ENCODE data around the gene DPM3.
"Not testable (repeated sequence)": the region's sequence is repeated elsewhere in the genome, so short reads cannot be mapped to it uniquely, and the experiment has no call there.

DPM3 gene

DNA sequence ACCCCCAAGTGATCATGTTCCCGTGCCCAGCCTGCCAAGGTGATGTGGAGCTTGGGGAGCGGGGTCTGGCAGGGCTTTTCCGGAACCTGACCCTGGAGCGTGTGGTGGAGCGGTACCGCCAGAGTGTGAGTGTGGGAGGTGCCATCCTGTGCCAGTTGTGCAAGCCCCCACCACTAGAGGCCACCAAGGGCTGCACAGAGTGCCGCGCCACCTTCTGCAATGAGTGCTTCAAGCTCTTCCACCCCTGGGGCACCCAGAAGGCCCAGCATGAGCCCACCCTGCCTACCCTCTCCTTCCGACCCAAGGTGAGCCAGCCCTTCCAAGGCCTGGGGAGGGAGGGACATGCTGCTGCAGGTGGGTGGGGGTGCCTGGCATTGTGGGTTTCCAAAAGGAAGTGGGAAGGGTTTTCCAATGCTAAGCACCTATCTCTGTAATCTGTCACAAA lies 35.6 kb upstream of the DPM3 start:
- no peak overlapping the region for H3K4me3 ChIP-seq (ENCODE audit: low read depth, low read length)

DNA sequence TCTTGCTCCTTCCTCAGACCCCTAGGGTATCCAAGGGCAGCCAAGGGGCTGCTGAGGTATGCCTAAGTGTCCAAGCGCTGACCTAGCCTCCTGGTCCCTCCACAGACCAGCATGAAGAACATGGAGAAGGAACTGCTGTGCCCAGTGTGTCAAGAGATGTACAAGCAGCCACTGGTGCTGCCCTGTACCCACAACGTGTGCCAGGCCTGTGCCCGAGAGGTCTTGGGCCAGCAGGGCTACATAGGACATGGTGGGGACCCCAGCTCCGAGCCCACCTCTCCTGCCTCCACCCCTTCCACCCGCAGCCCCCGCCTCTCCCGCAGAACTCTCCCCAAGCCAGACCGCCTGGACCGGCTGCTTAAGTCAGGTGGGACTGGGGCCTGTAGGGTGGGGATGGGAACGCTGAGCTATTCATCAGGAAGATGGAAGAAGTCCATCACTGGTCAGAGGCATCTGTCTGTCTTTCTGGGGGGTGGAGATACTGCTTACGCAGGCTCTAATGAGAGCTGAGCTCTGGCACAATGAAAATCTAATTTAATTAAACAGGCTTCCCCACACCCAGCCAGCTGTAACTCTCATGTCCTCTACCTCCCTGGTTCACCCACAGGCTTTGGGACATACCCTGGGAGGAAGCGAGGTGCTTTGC lies 35.1 kb upstream of the DPM3 start:
- H3K4me3 ChIP-seq (ENCODE audit: low read depth, low read length), result peak overlapping the region; percentile 80

DNA sequence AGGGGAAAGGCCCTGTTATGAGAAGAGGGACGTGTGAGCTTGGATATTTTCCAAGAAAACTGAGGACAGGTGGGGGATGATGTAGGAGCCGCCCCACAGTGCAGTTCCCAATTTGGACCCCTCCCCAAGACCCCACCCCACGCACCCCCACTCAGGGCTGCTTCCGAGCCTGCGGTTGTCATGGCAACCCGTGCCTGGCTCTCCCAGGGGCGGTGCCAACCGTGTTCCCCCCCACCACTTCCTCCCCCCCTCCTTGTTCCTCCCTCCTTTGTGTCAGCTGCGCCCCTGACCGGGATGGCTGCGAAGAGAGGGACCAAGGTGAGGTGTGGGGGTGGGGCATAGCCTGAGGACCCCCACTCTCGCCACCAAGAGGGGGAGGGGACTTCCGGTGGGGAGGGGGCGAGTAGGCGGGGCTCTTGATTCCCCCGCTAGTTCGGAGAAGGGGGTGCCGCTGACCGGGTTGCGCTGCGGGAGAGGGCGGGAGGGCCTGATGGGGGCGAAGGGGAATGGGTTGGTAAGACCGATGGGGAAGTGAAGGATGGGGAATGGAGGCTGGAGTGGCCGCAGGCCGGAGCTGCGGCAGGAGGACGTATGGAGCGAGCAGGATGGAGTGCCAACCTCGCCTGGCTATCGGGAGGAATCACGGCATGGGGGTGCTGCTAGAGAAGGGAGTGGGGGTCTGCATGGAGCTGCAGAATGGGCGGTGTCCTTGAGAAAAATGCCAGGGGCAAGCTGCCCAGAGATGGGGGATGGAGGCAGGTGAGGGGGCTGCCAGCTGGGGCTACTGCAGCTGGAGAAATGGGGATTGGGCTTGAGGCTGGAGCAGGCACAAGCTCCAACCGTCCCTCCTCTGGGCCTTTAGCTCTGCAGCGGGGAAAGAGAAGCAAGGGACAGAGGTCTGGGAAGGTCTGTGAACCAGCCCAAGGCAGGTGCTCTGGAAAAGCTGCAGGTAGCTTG lies 34.3 kb upstream of the DPM3 start:
- peak overlapping the region; percentile 80 for H3K4me3 ChIP-seq (ENCODE audit: low read depth, low read length)

DNA sequence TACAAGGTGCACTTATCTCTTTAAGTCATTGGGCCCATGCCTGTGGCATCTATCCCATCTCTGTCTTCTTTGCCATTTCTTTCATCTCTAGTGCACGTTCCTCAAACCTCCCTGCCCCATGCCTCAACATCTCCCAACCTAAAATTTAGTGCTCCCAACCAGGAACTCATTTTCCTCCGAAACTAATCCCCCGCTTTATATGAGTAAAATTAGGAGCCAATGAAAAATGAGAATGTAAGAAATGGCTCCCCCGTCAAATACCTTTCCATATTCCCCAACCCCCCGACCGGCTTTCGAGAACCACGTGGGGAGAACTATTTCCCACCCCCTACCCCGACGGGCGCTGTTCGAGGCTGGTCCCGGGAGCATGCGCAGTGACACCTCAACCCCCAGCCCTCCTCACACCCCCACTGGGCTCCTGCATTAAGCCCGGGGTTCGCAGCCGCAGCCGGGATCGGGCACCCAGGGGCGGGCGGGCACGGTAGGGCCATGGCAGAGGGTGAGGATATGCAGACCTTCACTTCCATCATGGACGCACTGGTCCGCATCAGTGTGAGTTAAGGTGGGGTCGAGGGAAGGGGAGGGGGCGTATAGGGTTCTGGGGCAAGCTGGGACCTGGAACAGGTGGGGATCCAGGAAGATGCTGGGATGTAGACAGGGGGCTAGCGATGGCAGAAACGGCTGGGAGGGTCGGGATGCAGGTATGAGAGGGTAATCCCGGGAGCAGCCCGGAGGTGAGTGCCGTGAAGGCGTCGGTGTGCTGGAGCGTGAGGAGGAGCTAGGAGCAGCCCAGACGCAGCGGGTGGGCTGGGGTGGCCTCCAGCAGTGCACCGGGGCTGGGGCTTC lies 33.4 kb upstream of the DPM3 start, which contains the start of gene TRIM46:
TRIM46 (plus strand) TSS at position 372 of the 846 bp plus-strand sequence; CDS start at position 490, 118 bp downstream.
- H3K4me3 ChIP-seq (ENCODE audit: low read depth, low read length), result peak within 1 kb of the TSS; percentile 80

GRCh38 chr1:155172732-155173477 lies 32.6 kb upstream of the DPM3 start, which contains the start of gene KRTCAP2:
KRTCAP2 (minus strand) TSS chr1:155173304; CDS start chr1:155173224, 80 bp downstream.
- peak within 1 kb of the TSS; percentile 80 for H3K4me3 ChIP-seq (ENCODE audit: low read depth, low read length)

DNA sequence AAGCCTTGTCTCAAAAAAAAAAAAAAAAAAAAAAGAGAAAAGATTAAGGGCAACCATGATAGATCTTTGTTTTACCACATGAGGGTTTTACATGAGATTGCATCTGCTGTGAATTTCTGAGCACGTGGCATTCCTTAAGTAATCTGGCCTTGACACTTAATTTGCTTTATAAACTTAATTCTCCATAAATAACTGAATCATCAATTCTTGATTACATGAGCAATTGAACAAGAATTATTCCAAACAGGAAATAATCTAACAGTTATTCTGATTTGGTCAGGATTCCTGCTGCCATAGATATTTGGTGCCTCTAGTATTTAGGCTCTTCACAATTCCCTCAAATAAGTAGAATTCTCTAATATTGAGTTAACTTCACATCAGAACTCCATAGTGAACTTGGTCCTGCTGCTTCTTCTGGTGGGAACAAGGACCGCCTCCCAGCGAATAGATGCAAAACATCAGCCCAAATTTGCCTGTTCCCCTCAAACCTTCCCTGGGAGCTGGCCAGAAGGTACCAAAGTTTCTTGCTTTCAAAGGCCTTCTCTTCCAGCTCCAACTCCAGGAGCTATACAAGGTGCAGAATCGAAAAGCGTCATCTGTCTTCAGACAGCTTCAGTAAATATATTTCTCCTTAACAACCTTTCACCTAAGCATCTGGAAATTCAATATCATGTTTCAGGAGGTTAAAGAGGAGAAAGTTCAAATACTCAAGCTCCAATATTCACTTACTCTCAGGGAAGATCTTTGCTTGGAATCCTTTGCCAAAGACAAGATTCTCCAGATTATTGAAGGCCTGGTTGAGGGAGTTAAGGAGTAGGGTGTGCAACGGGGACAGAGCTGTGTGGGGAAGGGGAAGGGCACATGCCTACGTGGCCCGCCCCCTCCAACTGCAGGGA lies 31.8 kb upstream of the DPM3 start:
- peak overlapping the region; percentile 80 for H3K4me3 ChIP-seq (ENCODE audit: low read depth, low read length)

GRCh38 chr1:155170806-155171205 lies 30.5 kb upstream of the DPM3 start:
- no peak overlapping the region for H3K4me3 ChIP-seq (ENCODE audit: low read depth, low read length)

DNA sequence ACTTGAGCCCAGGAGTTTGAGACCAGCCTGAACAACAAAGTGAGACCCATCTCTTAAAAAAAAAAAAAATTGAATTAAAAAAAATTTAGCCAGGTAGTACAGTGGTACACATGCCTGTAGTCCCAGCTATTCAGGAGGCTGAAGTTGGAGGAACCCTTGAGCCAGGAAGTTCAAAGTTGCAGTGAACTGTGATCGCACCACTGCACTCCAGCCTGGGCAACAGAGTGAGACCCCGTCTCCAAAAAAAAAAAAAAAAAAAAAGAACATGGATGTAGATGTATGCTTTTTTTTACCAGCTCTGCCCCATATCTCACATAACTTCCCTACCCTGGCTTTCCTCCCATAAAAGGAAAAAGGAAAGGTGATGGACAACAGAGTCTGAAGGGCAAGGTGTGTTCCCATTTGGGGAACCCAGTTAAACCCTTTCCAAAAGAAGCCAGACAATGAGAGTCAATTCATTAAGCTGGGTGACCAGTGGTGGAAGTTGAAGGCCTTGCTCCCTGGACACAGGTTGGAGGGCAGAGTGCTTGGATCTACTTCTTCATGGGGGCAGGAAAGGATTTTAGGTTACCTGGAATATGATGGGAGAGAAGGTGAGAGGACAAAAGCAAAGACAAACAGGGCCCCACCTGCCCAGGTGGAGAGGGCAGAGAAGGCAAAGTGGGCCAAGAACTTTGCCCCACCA lies 29.9 kb upstream of the DPM3 start:
- no peak overlapping the region for H3K4me3 ChIP-seq (ENCODE audit: low read depth, low read length)

DNA sequence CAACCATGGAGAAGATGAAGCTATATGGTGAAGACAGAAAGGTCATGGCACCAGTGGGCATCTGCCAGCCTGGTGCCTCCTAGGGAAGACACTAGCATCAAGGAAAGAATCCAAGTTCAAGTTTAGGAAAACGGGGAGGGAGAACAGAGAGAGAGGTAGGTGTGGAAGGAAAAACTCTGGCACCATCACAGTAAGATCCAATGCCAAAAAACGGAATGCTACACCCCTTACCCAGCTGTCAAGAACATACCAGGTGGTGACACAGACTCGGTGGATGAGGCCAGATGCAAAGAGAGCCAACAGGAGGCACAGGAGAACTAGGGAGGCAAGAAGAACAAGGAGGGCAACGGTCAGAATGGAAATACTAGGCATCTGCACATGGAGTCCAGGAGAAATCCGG lies 29.2 kb upstream of the DPM3 start:
- no peak overlapping the region for H3K4me3 ChIP-seq (ENCODE audit: low read depth, low read length)

DNA sequence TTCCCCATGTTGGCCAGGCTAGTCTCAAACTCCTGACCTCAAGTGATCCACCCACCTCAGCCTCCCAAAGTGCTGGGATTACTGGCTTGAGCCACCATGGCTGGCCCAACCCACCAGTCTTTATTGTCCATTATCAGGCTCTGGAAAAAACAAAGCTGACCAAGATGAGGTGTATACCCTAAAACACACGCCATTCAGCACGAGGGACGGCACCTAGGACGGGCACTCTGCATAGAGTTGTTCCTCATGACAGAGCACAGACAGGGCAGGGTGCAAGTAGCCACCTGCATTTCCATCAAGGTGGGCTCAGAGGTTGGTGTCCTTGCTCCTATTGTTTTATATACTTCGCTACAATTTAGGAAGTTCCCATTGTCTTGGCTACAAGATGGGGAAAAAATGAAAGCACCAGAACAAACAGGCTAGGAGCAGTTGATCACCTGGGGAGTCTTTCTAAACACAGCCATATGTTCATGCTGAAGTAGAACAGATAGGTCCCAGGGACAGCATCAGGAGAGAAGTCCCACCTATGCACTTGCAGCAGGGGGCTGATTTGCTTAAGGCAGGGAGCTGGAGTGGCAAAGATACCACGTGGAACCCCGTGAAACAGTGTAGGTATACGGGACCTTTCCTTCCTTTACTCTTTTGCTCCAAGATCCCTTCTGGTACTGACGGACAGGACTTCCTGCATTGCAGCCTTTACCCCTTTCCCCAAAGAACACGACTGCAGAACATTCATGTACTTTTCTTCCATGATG lies 28.3 kb upstream of the DPM3 start:
- no peak overlapping the region for H3K4me3 ChIP-seq (ENCODE audit: low read depth, low read length)

DNA sequence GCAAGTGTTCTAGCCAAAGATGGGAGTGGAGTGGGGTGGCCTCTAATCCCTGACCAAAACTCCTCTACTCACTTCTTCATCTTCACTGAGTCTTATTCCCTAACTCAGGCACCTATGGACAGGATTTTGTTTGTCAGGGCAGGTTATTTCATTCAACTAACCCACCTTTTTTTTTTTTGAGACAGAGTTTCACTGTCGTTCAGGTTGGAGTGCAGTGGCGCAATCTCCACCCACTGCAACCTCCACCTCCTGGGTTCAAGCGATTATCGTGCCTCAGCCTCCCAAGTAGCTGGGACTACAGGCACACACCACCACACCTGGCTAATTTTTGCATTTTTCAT lies 27.7 kb upstream of the DPM3 start:
- not testable (repeated sequence) for H3K4me3 ChIP-seq (ENCODE audit: low read depth, low read length)

GRCh38 chr1:155167166-155168104 lies 27.1 kb upstream of the DPM3 start:
- H3K4me3 ChIP-seq (ENCODE audit: low read depth, low read length), result peak overlapping the region; percentile 35

DNA sequence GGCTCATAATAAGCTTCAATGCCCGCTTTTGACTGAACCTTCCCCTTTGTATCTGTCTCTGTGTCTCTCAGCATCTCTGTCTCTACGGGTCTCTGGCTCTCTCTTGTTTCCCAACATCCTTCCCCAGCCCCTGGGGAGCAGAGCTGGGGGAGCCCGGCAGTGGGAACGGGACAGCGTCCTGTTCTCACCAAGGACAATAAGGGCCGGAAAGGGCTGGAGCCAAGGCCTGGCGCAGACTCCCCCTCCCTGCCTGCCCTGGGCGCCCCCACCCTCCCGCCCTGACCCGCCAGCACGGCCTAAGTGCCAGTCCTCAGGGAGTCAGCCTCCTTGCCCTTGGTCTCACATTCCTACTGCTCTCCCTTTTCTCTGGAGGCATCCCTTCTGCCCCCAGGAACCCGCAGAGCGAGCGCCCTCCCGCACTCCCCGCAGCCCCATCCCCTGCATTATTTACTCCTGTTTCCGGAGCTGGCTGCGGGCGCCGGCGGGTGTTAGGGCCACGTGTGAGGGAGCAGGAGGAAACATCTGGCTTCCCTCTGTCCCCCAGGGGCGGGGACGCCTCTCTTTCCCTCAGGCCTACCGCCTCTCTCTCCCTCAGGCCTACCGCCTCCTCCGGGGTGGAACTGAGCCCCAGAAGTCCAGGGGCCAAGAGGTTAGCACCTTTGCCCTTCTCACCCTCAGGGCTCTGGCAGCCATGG lies 26.3 kb upstream of the DPM3 start:
- H3K4me3 ChIP-seq (ENCODE audit: low read depth, low read length), result peak overlapping the region; percentile 24

- no peak overlapping the region for H3K4me3 ChIP-seq (ENCODE audit: low read depth, low read length)
Measured at GRCh38 chr1:155166051-155166470, 25.7 kb upstream of the DPM3 start.

- not testable (repeated sequence) for H3K4me3 ChIP-seq (ENCODE audit: low read depth, low read length)
Measured at GRCh38 chr1:155164625-155165024, 24.3 kb upstream of the DPM3 start.

GRCh38 chr1:155163785-155164184 lies 23.5 kb upstream of the DPM3 start:
- not testable (repeated sequence) for H3K4me3 ChIP-seq (ENCODE audit: low read depth, low read length)

All from iPS-11a (cell line).